Tibial artery (tissue), 4 donors: ENCODE measurements around the gene AGMO.

Experiments used
- DNase-seq, 2 donors: peaks; one replicate each; pipeline ENCODE4 v3.0.0-alpha.2; 2019
- H3K27ac ChIP-seq, 2 donors: fragments of 200-600 bp; sonication (generic) in 1 of 2; 1 replicate in 1 of 2; 2 replicates in 1 of 2; pipeline ENCODE4 v1.5.1; 2018 to 2019; ENCODE audit warnings: mild to moderate bottlenecking in 1 of 2
- H3K27me3 ChIP-seq, 2 donors: fragments of 200-600 bp; sonication (generic) in 1 of 2; one replicate each; pipeline versions ENCODE4 v1.5.1 to v1.6.0; 2016 to 2019
- H3K36me3 ChIP-seq, 3 donors: fragments of 200-600 bp; sonication (generic) in 2 of 3; one replicate each; pipeline ENCODE4 v1.5.1; 2016 to 2019; ENCODE audit warnings: mild to moderate bottlenecking in 2 of 3
- H3K4me1 ChIP-seq, 4 donors: fragments of 200-600 bp; sonication (generic) in 2 of 4; 1 replicate in 3 of 4; 2 replicates in 1 of 4; pipeline ENCODE4 v1.5.1; 2016 to 2019
- H3K4me3 ChIP-seq, 2 donors: fragments of 200-600 bp; sonication (generic) in 1 of 2; 1 replicate in 1 of 2; 2 replicates in 1 of 2; pipeline ENCODE4 v1.5.1; 2018 to 2019; ENCODE audit warnings: mild to moderate bottlenecking in 2 of 2
- H3K9me3 ChIP-seq, 3 donors: fragments of 200-600 bp; sonication (generic) in 1 of 3; one replicate each; pipeline ENCODE4 v1.5.1; 2016 to 2019
- intact Hi-C: fragments of 100-400 bp; cut with DNase I; formaldehyde crosslinking; loops from one replicate; pipeline ENCODE4 v1.15.0; 2023; ENCODE audit warnings: low total_unique reads
- TF ChIP-seq, protein P1 (sequence below), 2 experiments: fragments of 200-600 bp in 1 of 2; fragments of 450-650 bp in 1 of 2; IDR thresholded peaks; one replicate each; pipeline ENCODE4 v1.5.1; 2017 to 2019; ENCODE audit warnings: antibody characterized with exemption in 2 of 2, mild to moderate bottlenecking in 1 of 2, moderate library complexity in 1 of 2

Gene AGMO

DNA sequence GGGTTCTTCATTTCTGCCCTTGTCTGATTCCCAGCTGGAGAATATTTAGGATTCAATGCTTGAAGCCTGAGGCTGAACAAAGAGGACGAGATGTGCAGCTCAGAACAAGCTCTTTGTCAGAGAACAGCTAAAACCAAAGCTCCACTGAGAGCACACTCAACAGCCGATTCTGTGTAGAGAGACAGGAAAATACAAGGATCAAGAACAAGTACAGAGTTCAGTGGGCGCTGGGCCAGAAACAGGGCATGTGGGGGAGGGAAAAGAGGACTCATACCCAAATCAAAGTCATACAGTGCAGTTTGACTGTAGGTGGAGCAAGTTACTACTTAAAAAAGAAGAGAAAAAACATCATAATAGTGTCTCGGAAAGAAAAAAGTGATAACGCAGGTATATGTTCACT lies at the start of gene AGMO:
TSS of gene AGMO (minus strand) at position 181 of the 400 bp plus-strand sequence.
- H3K4me1 ChIP-seq = peaks cover 0 to 37% (median 3%) of the 10 kb centered on the region in 4 donors
- TF ChIP-seq, protein P1, sequence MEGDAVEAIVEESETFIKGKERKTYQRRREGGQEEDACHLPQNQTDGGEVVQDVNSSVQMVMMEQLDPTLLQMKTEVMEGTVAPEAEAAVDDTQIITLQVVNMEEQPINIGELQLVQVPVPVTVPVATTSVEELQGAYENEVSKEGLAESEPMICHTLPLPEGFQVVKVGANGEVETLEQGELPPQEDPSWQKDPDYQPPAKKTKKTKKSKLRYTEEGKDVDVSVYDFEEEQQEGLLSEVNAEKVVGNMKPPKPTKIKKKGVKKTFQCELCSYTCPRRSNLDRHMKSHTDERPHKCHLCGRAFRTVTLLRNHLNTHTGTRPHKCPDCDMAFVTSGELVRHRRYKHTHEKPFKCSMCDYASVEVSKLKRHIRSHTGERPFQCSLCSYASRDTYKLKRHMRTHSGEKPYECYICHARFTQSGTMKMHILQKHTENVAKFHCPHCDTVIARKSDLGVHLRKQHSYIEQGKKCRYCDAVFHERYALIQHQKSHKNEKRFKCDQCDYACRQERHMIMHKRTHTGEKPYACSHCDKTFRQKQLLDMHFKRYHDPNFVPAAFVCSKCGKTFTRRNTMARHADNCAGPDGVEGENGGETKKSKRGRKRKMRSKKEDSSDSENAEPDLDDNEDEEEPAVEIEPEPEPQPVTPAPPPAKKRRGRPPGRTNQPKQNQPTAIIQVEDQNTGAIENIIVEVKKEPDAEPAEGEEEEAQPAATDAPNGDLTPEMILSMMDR (IDR thresholded peaks at IDR 0.05) = no peak
- no peaks in the 10 kb centered on the region for H3K27me3 ChIP-seq
- peak within 1 kb of the TSS; percentile 23 to 33 for H3K4me3 ChIP-seq
- peak within 1 kb of the TSS; percentile 26 to 61 for H3K27ac ChIP-seq
- no peaks in the 10 kb centered on the region for H3K9me3 ChIP-seq
- intact Hi-C loops = no loop called here
- peak; percentile 55 to 80 for DNase-seq
- H3K36me3 ChIP-seq = no peaks in the 10 kb centered on the region

DNA sequence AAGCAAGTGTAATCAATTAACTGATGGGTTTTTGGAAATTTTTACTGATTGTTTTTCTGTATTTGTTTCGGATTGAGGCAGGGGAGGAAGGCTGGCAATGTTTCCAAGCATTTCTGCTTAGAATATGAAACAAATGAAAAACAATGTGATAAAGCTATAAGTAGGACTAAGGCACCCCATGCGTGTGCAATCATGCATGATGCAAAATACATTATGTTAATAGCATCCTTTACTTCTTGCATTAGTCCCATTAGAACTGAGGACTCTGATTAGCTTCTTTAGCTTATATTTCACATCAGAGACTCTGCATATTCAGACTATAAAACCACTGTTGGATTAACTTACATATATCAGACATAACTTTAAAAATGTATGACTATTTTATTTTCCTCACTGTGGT lies 48.7 kb upstream of the AGMO start:
- Histone ChIP-seq H3K27ac (no peak overlapping the region), H3K9me3 (no peaks in the 10 kb centered on the region), H3K27me3 (no peaks in the 10 kb centered on the region), H3K4me3 (no peak overlapping the region), H3K36me3 (peaks cover 0 to 7% (median 0%) of the 10 kb centered on the region in 3 donors), H3K4me1 (peaks cover 0 to 4% (median 0%) of the 10 kb centered on the region in 4 donors)
- TF ChIP-seq, protein P1 (IDR thresholded peaks at IDR 0.05) = no peak
- intact Hi-C loops = no loop called here
- no peak for DNase-seq

DNA sequence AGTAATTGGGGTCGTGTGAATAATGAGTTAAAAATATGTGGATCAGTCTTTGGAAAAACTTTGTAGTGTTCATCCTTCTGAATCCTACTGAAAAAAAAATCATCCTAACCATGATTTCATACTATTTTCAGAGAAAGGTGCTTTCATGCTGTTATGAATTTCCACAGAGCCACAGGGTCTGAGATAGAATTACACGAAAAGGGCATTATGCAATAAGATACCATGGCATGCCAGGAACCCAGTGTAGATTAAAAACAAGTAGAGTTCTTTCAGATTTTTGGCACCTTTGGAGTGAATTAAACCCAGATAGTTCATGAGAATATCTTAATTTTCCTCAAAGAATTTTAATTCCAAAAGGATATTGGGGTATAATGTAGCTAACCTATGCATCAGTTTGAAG lies 47.5 kb upstream of the AGMO start:
- no peak overlapping the region for H3K27ac ChIP-seq
- no peaks in the 10 kb centered on the region for H3K27me3 ChIP-seq
- intact Hi-C loops = no loop called here
- H3K4me3 ChIP-seq = no peak overlapping the region
- H3K4me1 ChIP-seq = peaks cover 0 to 4% (median 0%) of the 10 kb centered on the region in 4 donors
- H3K9me3 ChIP-seq = no peaks in the 10 kb centered on the region
- no peak for DNase-seq
- H3K36me3 ChIP-seq = peaks cover 0 to 7% (median 0%) of the 10 kb centered on the region in 3 donors
- TF ChIP-seq, protein P1 (IDR thresholded peaks at IDR 0.05) = no peak

DNA sequence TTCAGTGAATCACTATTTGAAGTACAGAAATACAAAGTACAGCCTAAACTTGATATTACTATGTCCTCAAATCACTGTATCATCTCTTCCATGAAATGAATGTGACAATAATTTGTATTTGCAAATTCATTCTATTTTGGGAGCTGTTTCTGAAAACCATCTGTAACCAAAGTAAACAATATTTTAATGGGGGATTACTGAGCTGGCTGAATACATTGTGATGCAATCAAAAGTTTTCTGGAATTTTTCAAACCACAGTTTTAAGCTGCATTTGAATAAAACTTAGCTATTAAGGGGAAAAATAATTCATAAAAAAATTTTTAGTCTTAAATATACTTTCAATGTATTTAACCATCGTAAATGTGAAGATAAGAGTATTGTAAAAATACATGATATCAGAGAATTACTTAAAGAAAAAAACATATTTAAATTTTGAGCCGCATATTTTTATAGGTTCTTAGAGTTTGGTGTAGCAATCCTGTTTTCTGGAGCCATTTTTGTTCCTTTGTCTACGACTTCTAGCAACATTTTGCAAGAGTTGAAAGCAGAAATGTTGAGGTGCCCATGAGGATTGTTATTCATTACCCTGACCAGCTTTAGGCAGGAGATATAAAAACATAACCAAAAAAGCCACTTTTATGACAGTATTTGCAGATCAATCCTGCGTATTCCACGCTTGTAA lies 45.9 kb upstream of the AGMO start:
- no peaks in the 10 kb centered on the region for H3K27me3 ChIP-seq
- H3K36me3 ChIP-seq = peaks cover 0 to 7% (median 0%) of the 10 kb centered on the region in 3 donors
- intact Hi-C loops = no loop called here
- H3K4me1 ChIP-seq = peaks cover 0 to 4% (median 0%) of the 10 kb centered on the region in 4 donors
- no peak for DNase-seq
- H3K27ac ChIP-seq = no peak overlapping the region
- H3K9me3 ChIP-seq = no peaks in the 10 kb centered on the region
- TF ChIP-seq, protein P1 (IDR thresholded peaks at IDR 0.05) = no peak
- H3K4me3 ChIP-seq = no peak overlapping the region

DNA sequence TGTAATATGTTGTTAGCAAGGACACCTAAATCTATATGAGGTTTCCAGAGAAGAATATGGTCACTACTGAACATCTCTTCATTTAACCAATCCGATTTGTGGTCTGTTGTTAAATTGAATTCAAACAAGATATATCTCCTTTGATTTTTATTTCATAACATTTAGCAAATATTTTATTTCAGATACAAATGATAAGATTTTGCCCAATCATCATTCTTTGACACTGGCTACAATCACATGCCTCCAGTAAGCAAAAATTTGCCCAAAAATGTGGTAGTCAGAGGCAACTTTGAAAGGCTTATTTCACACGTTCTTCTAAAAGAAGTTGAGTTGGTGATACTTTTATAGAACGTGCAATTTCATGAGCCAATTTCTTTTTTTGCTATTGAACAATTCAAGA lies 44.7 kb upstream of the AGMO start:
- TF ChIP-seq, protein P1 (IDR thresholded peaks at IDR 0.05) = no peak
- no peak overlapping the region for H3K27ac ChIP-seq
- no peaks in the 10 kb centered on the region for H3K36me3 ChIP-seq
- DNase-seq = no peak
- no peaks in the 10 kb centered on the region for H3K27me3 ChIP-seq
- no peak overlapping the region for H3K4me3 ChIP-seq
- peaks cover 0 to 4% (median 0%) of the 10 kb centered on the region in 4 donors for H3K4me1 ChIP-seq
- H3K9me3 ChIP-seq = no peaks in the 10 kb centered on the region
- intact Hi-C loops = no loop called here
